ENCODE data around the gene BACE1-AS.
"Not testable (repeated sequence)": the region's sequence is repeated elsewhere in the genome, so short reads cannot be mapped to it uniquely, and the experiment has no call there.

DNA sequence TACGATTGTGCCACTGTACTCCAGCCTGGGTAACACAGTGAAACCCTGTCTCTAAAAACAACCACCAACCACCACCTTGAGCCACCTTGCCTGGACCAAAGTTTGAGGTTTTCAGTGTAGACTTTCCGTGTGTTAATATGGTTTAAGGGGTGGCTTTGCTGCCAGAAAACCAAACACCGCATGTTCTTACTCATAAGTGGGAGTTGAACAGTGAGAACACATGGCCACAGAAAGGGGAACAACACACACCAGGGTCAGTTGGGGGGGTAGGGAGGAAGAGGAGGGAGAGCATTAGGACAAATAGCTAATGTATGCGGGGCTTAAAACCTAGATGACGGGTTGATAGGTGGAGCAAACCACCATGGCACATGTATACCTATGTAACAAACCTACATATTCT lies 19.0 kb upstream of the BACE1-AS start:
- not testable (repeated sequence) for TF ChIP-seq EZH2 (IDR thresholded peaks at IDR 0.05; ENCODE audit: low read depth, unreplicated experiment); POLR2AphosphoS5 (IDR thresholded peaks at IDR 0.05; ENCODE audit: low read depth); EZH2phosphoT487 (IDR thresholded peaks at IDR 0.05; ENCODE audit: unreplicated experiment); CREB1 (CRISPR knock-in tag; IDR thresholded peaks at IDR 0.05; ENCODE audit: low read depth); JUNB (IDR thresholded peaks at IDR 0.05; ENCODE audit: unreplicated experiment); ZNF331 (CRISPR knock-in tag; IDR thresholded peaks at IDR 0.05; ENCODE audit: low read depth); STAT1 (IDR thresholded peaks at IDR 0.05; ENCODE audit: unreplicated experiment); ZNF114 (CRISPR knock-in tag; IDR thresholded peaks at IDR 0.05)
- TF ChIP-seq, protein P1, sequence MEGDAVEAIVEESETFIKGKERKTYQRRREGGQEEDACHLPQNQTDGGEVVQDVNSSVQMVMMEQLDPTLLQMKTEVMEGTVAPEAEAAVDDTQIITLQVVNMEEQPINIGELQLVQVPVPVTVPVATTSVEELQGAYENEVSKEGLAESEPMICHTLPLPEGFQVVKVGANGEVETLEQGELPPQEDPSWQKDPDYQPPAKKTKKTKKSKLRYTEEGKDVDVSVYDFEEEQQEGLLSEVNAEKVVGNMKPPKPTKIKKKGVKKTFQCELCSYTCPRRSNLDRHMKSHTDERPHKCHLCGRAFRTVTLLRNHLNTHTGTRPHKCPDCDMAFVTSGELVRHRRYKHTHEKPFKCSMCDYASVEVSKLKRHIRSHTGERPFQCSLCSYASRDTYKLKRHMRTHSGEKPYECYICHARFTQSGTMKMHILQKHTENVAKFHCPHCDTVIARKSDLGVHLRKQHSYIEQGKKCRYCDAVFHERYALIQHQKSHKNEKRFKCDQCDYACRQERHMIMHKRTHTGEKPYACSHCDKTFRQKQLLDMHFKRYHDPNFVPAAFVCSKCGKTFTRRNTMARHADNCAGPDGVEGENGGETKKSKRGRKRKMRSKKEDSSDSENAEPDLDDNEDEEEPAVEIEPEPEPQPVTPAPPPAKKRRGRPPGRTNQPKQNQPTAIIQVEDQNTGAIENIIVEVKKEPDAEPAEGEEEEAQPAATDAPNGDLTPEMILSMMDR (conservative IDR thresholded peaks at IDR 0.05; ENCODE audit: low read depth in 2 of 2): not testable (repeated sequence)
- TF ChIP-seq, protein P2, sequence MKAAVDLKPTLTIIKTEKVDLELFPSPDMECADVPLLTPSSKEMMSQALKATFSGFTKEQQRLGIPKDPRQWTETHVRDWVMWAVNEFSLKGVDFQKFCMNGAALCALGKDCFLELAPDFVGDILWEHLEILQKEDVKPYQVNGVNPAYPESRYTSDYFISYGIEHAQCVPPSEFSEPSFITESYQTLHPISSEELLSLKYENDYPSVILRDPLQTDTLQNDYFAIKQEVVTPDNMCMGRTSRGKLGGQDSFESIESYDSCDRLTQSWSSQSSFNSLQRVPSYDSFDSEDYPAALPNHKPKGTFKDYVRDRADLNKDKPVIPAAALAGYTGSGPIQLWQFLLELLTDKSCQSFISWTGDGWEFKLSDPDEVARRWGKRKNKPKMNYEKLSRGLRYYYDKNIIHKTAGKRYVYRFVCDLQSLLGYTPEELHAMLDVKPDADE (IDR thresholded peaks at IDR 0.05): not testable (repeated sequence)
- TF ChIP-seq, protein P3, sequence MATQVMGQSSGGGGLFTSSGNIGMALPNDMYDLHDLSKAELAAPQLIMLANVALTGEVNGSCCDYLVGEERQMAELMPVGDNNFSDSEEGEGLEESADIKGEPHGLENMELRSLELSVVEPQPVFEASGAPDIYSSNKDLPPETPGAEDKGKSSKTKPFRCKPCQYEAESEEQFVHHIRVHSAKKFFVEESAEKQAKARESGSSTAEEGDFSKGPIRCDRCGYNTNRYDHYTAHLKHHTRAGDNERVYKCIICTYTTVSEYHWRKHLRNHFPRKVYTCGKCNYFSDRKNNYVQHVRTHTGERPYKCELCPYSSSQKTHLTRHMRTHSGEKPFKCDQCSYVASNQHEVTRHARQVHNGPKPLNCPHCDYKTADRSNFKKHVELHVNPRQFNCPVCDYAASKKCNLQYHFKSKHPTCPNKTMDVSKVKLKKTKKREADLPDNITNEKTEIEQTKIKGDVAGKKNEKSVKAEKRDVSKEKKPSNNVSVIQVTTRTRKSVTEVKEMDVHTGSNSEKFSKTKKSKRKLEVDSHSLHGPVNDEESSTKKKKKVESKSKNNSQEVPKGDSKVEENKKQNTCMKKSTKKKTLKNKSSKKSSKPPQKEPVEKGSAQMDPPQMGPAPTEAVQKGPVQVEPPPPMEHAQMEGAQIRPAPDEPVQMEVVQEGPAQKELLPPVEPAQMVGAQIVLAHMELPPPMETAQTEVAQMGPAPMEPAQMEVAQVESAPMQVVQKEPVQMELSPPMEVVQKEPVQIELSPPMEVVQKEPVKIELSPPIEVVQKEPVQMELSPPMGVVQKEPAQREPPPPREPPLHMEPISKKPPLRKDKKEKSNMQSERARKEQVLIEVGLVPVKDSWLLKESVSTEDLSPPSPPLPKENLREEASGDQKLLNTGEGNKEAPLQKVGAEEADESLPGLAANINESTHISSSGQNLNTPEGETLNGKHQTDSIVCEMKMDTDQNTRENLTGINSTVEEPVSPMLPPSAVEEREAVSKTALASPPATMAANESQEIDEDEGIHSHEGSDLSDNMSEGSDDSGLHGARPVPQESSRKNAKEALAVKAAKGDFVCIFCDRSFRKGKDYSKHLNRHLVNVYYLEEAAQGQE (IDR thresholded peaks at IDR 0.05; ENCODE audit: unreplicated experiment): not testable (repeated sequence)
